ENCODE data around the gene DYNLT1. TPM values are rescaled to one million over a fixed set of nuclear protein-coding genes. Genes with fewer than 3 reads are reported as not detected.

The DYNLT1 gene
- total RNA-seq, 2 experiments from 2014 or later: 29.3 to 49.2 TPM

GRCh38 chr6:158626360-158627167 is 18.0 kb downstream of the DYNLT1 start:
- Histone ChIP-seq H3K9me3 (ENCODE audit: low read length) (no peaks in the 10 kb centered on the region), H3K4me2 (ENCODE audit: low read length) (no peak overlapping the region), H3K36me3 (ENCODE audit: insufficient read depth, low read length) (peaks cover 38% of the 10 kb centered on the region; the same call in 1 of the 2 replicates), H3K27ac (ENCODE audit: low read depth, low read length, poor library complexity, severe bottlenecking) (no peak overlapping the region), H4K20me1 (ENCODE audit: insufficient read depth, low read length) (no peaks in the 10 kb centered on the region), H2AFZ (ENCODE audit: low read length) (no peak overlapping the region), H3K9me2 (ENCODE audit: insufficient read depth, low read length) (no peaks in the 10 kb centered on the region), H3K79me2 (ENCODE audit: insufficient read depth, low read depth, low read length) (no peaks in the 10 kb centered on the region), H3K4me3 (ENCODE audit: low read depth, low read length, poor library complexity, severe bottlenecking) (no peak overlapping the region), H3K4me1 (ENCODE audit: insufficient read depth, low read length, poor library complexity, severe bottlenecking) (no peaks in the 10 kb centered on the region)
- no peak for DNase-seq (ENCODE audit: low spot score)
- TF ChIP-seq EZH2phosphoT487 (IDR thresholded peaks at IDR 0.05; ENCODE audit: borderline replicate concordance, low read depth, low read length) (no peak), CTCF (conservative IDR thresholded peaks at IDR 0.05; ENCODE audit: low read length) (no peak)
- ChIA-PET POLR2A (no interaction called here), CTCF (ENCODE audit: unreplicated experiment) (no interaction called here)
- intact Hi-C loops (cut with micrococcal nuclease; ENCODE audit: unreplicated experiment): no loop called here
- no TSS peak for BruUV-seq (replicated peaks)

- Histone ChIP-seq H3K4me3 (ENCODE audit: low read depth, low read length, poor library complexity, severe bottlenecking) (no peak overlapping the region), H4K20me1 (ENCODE audit: insufficient read depth, low read length) (no peaks in the 10 kb centered on the region), H2AFZ (ENCODE audit: low read length) (no peak overlapping the region), H3K36me3 (ENCODE audit: insufficient read depth, low read length) (peaks cover 33% of the 10 kb centered on the region; the same call in 1 of the 2 replicates), H3K9me2 (ENCODE audit: insufficient read depth, low read length) (no peaks in the 10 kb centered on the region), H3K9me3 (ENCODE audit: low read length) (no peaks in the 10 kb centered on the region), H3K4me2 (ENCODE audit: low read length) (no peak overlapping the region), H3K79me2 (ENCODE audit: insufficient read depth, low read depth, low read length) (no peaks in the 10 kb centered on the region), H3K4me1 (ENCODE audit: insufficient read depth, low read length, poor library complexity, severe bottlenecking) (no peaks in the 10 kb centered on the region), H3K27ac (ENCODE audit: low read depth, low read length, poor library complexity, severe bottlenecking) (no peak overlapping the region)
- POLR2A ChIA-PET: no interaction called here
- intact Hi-C loops (cut with micrococcal nuclease; ENCODE audit: unreplicated experiment): no loop called here
- CTCF ChIA-PET (ENCODE audit: unreplicated experiment): interaction anchor here (0.6 kb wide), 1 partner anchor 238 kb away, joined by 3 read pairs; no protein-coding TSS in a partner anchor
- TF ChIP-seq EZH2phosphoT487 (IDR thresholded peaks at IDR 0.05; ENCODE audit: borderline replicate concordance, low read depth, low read length) (no peak), CTCF (conservative IDR thresholded peaks at IDR 0.05; ENCODE audit: low read length) (no peak)
- BruUV-seq (replicated peaks): no TSS peak
- no peak for DNase-seq (ENCODE audit: low spot score)
Measured at GRCh38 chr6:158625881-158626305, 18.6 kb downstream of the DYNLT1 start.
